K562 (cell line): ENCODE data around the gene PSME1. TPM values are rescaled to one million over a fixed set of nuclear protein-coding genes. Genes with fewer than 3 reads are reported as not detected.

Experiments used
- ATAC-seq: fragments of 200-7000 bp; cut with Tn5 transposase; 3 replicates; pipeline ENCODE4 v1.9.1; 2020; ENCODE audit warnings: moderate library complexity
- BruUV-seq: library from RNA; stranded (reverse); fragments of 400-500 nt; replicated peaks from 2 replicates; lab custom pipeline; 2021; lab: Mats Ljungman, UMichigan
- CTCF ChIA-PET: fragments of 300-600 bp; formaldehyde crosslinking; extraction: SDS; loops from one replicate; lab custom pipeline; 2021; ENCODE audit warnings: low intra/inter-chr PET ratio; lab: Yijun Ruan, JAX
- POLR2A ChIA-PET: fragments of 300-600, 350-650 bp; sonication (Branson Sonifier 250); formaldehyde crosslinking; extraction: SDS; loops from one replicate; lab custom pipeline; 2021; ENCODE audit warnings: antibody characterized with exemption, inconsistent platforms; lab: Yijun Ruan, JAX
- DNase-seq, 4 experiments: peaks; one replicate each; pipeline versions ENCODE4 v3.0.0 to v3.0.0-alpha.2; 2011 to 2018; ENCODE audit warnings: low spot score in 3 of 4, mixed read lengths in 3 of 4; ENCODE audit errors: extremely low read depth in 1 of 4
- FAIRE-seq: peaks from 2 replicates; lab custom pipeline; 2011; peaks lifted over from hg19 to GRCh38; lab: Jason Lieb, UNC
- H2AFZ ChIP-seq: 2 replicates; pipeline ENCODE4 v1.6.0; 2011; ENCODE audit warnings: low read depth, low read length, control low read depth, inconsistent platforms
- H3K27ac ChIP-seq: fragments of 200-600 bp; 3 replicates; pipeline ENCODE4 v1.8.0; 2011; ENCODE audit warnings: low read depth, mild to moderate bottlenecking, control low read depth, inconsistent platforms, low read length, moderate library complexity, mixed read lengths; ENCODE audit errors: extremely low read depth
- H3K27me3 ChIP-seq, 2 experiments: fragments of 300-600 bp in 1 of 2; 2 replicates in 1 of 2; 3 replicates in 1 of 2; pipeline versions ENCODE4 v1.6.0 to v1.8.0; 2011; ENCODE audit warnings: inconsistent platforms in 2 of 2, low read length in 2 of 2, mild to moderate bottlenecking in 1 of 2, mixed read lengths in 1 of 2, moderate library complexity in 1 of 2; ENCODE audit not compliant: control insufficient read depth in 2 of 2, insufficient read depth in 2 of 2
- H3K36me3 ChIP-seq: fragments of 300-600 bp; 3 replicates; pipeline ENCODE4 v1.8.0; 2011; ENCODE audit warnings: mild to moderate bottlenecking, low read length, inconsistent platforms; ENCODE audit not compliant: control insufficient read depth, insufficient read depth
- H3K4me1 ChIP-seq, 2 experiments: fragments of 200-600 bp in 1 of 2; replicated peaks in 1 of 2; 2 replicates in 1 of 2; 3 replicates in 1 of 2; pipeline versions ENCODE4 v1.5.1 to v1.8.0; 2011; ENCODE audit warnings: inconsistent platforms in 2 of 2, low read length in 2 of 2, mild to moderate bottlenecking in 1 of 2, mixed read lengths in 1 of 2, moderate library complexity in 1 of 2; ENCODE audit not compliant: control insufficient read depth in 2 of 2, insufficient read depth in 2 of 2
- H3K4me2 ChIP-seq: 2 replicates; pipeline ENCODE4 v1.6.1; 2011; ENCODE audit warnings: low read length, control low read depth, inconsistent platforms, mixed read lengths; ENCODE audit not compliant: insufficient read depth
- H3K4me3 ChIP-seq: fragments of 200-600 bp; sonication (generic), shearing (Covaris generic); 2 replicates; pipeline ENCODE4 v1.5.1; 2016; ENCODE audit warnings: control low read depth, inconsistent platforms
- H3K79me2 ChIP-seq: fragments of 200-600 bp; 3 replicates; pipeline ENCODE4 v1.8.0; 2011; ENCODE audit warnings: low read length, inconsistent platforms; ENCODE audit not compliant: control insufficient read depth, insufficient read depth
- H3K9ac ChIP-seq, 2 experiments: 2 replicates each; pipeline versions ENCODE4 v1.6.0 to v1.6.1; 2011; ENCODE audit warnings: low read depth in 2 of 2, low read length in 2 of 2, control low read depth in 1 of 2, inconsistent platforms in 1 of 2, mild to moderate bottlenecking in 1 of 2, mixed read lengths in 1 of 2; ENCODE audit not compliant: insufficient read depth in 1 of 2
- H3K9me1 ChIP-seq: one replicate; pipeline ENCODE4 v1.6.0; 2011; ENCODE audit warnings: inconsistent platforms, mild to moderate bottlenecking, low read length, moderate library complexity; ENCODE audit not compliant: control insufficient read depth, insufficient read depth
- H3K9me3 ChIP-seq: replicated peaks from 2 replicates; pipeline ENCODE4 v1.5.1; 2011; ENCODE audit warnings: low read depth, low read length, inconsistent platforms; ENCODE audit not compliant: control insufficient read depth, insufficient read depth
- H4K20me1 ChIP-seq: replicated peaks from 2 replicates; pipeline ENCODE4 v1.6.1; 2011; ENCODE audit warnings: low read length, inconsistent platforms, mixed read lengths; ENCODE audit not compliant: control insufficient read depth, insufficient read depth
- BRCA1 ChIP-seq, 2 experiments: fragments of 450-650 bp in 1 of 2; sonication (generic) in 1 of 2; formaldehyde crosslinking in 1 of 2; IDR thresholded peaks; 2 replicates each; pipeline versions ENCODE4 v1.5.0 to v1.6.1; 2017 to 2020; ENCODE audit warnings: mild to moderate bottlenecking in 1 of 2, missing genetic modification reagents in 1 of 2
- HNRNPL ChIP-seq: fragments of 200-400 bp; formaldehyde crosslinking; IDR thresholded peaks from 2 replicates; pipeline ENCODE4 v1.6.1; 2017; ENCODE audit warnings: low read depth, mild to moderate bottlenecking, low read length
- JUND ChIP-seq, 2 experiments: IDR thresholded peaks; 2 replicates in 1 of 2; 3 replicates in 1 of 2; pipeline ENCODE4 v1.6.1; 2011; ENCODE audit warnings: borderline replicate concordance in 2 of 2, low read depth in 2 of 2, low read length in 2 of 2, improper control_type of control experiment in 1 of 2, missing biosample characterization in 1 of 2, missing genetic modification characterization in 1 of 2, missing genetic modification reagents in 1 of 2
- MEF2A ChIP-seq: IDR thresholded peaks from 2 replicates; pipeline ENCODE4 v1.6.1; 2011; ENCODE audit warnings: low read depth, mild to moderate bottlenecking, low read length, moderate library complexity; ENCODE audit not compliant: control insufficient read depth
- PHF20 ChIP-seq: fragments of 450-650 bp; IDR thresholded peaks from 2 replicates; pipeline ENCODE4 v1.6.1; 2018; ENCODE audit not compliant: partially characterized antibody
- RAD51 ChIP-seq: fragments of 450-650 bp; IDR thresholded peaks from 2 replicates; pipeline ENCODE4 v1.7.1; 2016; ENCODE audit warnings: low read depth, mild to moderate bottlenecking, borderline replicate concordance
- TBL1XR1 ChIP-seq, 2 experiments: IDR thresholded peaks; 2 replicates each; pipeline ENCODE4 v1.6.1; 2012; ENCODE audit warnings: improper control_type of control experiment in 2 of 2, low read length in 2 of 2, mild to moderate bottlenecking in 1 of 2
- ZNF41 ChIP-seq: fragments of 250-450 bp; sonication (Bioruptor Pico); conservative IDR thresholded peaks from 2 replicates; pipeline ENCODE4 v1.4.0; 2020; ENCODE audit warnings: mild to moderate bottlenecking
- ZNF57 ChIP-seq: fragments of 450-650 bp; formaldehyde crosslinking; IDR thresholded peaks from 2 replicates; pipeline ENCODE4 v1.4.0; 2020; ENCODE audit warnings: mild to moderate bottlenecking, moderate library complexity
- ZNF699 ChIP-seq: fragments of 250-450 bp; sonication (Bioruptor Pico); IDR thresholded peaks from 2 replicates; pipeline ENCODE4 v1.8.0; 2021; ENCODE audit warnings: mild to moderate bottlenecking, moderate library complexity; ENCODE audit not compliant: insufficient replicate concordance
- WGBS: fragments of 100-300 bp; shearing (Covaris generic); methylation state at CpG from one replicate; pipeline ENCODE4 v1.1.6; 2016; ENCODE audit warnings: low coverage, mixed read lengths; ENCODE audit not compliant: insufficient coverage; ENCODE audit errors: missing lambda C conversion rate; 5-methylcytosine and 5-hydroxymethylcytosine counted together
- in situ Hi-C: fragments of 300-500 bp; cut with MboI; formaldehyde crosslinking; loops from 4 replicates; pipeline ENCODE4 v1.15.0; 2018; ENCODE audit warnings: inconsistent platforms, mixed read lengths
- intact Hi-C: fragments of 100-400 bp; cut with micrococcal nuclease; formaldehyde crosslinking; loops from 2 replicates; pipeline ENCODE4 v1.14.2; 2022
- polyA plus RNA-seq, 8 experiments: library from polyadenylated mRNA; depleted of rRNA in 4 of 8; stranded (reverse) in 5 of 8; unstranded in 3 of 8; fragments of >200 nt; fragmentation: Nextera tagmentation in 2 of 8; fragmentation: Illumina TruSeq in 1 of 8; extraction: Ambion mirVana in 2 of 8; extraction: Trizol in 1 of 8; gene quantifications; 2 replicates each; pipeline versions ENCODE4 v1.2.1 to v1.2.3, GENCODE V29; 2011 to 2014; ENCODE audit warnings: inconsistent platforms in 1 of 8, missing spikeins in 1 of 8
- total RNA-seq, 7 experiments: library from RNA; depleted of rRNA in 6 of 7; stranded (reverse); fragments of >200 nt in 6 of 7; fragmentation: Illumina TruSeq in 2 of 7; extraction: Trizol in 2 of 7; gene quantifications; 2 replicates each; pipeline versions ENCODE4 v1.2.1 to v1.2.3, GENCODE V29; 2011 to 2021; ENCODE audit warnings: low replicate concordance in 1 of 7
- TF ChIP-seq, protein P1 (sequence below): fragments of 450-650 bp; IDR thresholded peaks from 2 replicates; pipeline ENCODE4 v1.6.1; 2017; ENCODE audit warnings: antibody characterized with exemption
- TF ChIP-seq, protein P2 (sequence below): sonication (generic); formaldehyde crosslinking; IDR thresholded peaks from 2 replicates; pipeline ENCODE4 v1.8.0; 2022; ENCODE audit warnings: mild to moderate bottlenecking, low read depth, missing genetic modification reagents
- TF ChIP-seq, protein P3 (sequence below): fragments of 200-800 bp; sonication (Bioruptor generic); IDR thresholded peaks from 2 replicates; pipeline ENCODE4 v1.6.1; 2017; ENCODE audit warnings: missing genetic modification characterization, missing compliant biosample characterization
- TF ChIP-seq, protein P4 (sequence below): fragments of 250-450 bp; sonication (Bioruptor Pico); IDR thresholded peaks from 2 replicates; pipeline ENCODE4 v1.8.0; 2021; ENCODE audit warnings: moderate library complexity, mild to moderate bottlenecking, inconsistent platforms
- TF ChIP-seq, protein P5 (sequence below): sonication (generic); formaldehyde crosslinking; IDR thresholded peaks from 2 replicates; pipeline ENCODE4 v1.8.0; 2022; ENCODE audit warnings: missing genetic modification reagents, mild to moderate bottlenecking, moderate library complexity, borderline replicate concordance

PSME1 gene
- total and polyA plus RNA-seq, 9 of the 15 experiments (the other 6 are each of a cell fraction or from before 2014, with no cell fraction given), result 20.3 to 180 (median 67.5) TPM

DNA sequence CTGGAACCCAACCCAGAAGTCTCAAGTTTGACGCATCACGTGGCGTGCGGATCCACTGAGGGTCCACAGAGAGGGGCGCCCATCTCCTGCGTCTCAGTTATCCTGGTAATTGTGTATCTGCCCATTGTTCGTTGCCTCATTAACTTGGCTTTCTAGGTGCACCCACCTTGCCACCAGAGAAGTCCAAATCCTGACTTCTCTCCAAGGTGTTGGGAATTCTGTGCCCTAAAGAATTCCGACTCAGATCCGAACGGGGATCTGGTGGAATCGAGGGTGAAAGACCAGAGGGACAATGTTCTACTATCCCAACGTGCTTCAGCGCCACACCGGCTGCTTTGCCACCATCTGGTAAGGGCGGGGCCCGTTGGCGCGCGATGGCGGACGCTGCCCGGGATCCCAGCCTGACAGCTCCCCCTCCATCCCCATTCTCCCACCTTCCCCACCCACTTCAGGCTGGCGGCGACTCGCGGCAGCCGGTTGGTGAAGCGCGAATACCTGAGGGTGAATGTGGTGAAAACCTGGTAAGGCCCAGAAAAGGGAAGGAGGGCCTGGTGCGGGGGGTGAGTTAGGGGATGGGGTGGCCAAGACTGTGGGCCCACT, 36.4 kb downstream of the PSME1 start:
- H3K27me3 ChIP-seq, result no peaks in the 10 kb centered on the region
- no peak overlapping the region for H3K4me2 ChIP-seq
- 90% methylated on average over 19 of the region's 30 CpGs for WGBS
- no peak for FAIRE-seq
- TF ChIP-seq BRCA1 (IDR thresholded peaks at IDR 0.05) (no peak), BRCA1 (CRISPR knock-in tag; IDR thresholded peaks at IDR 0.05) (no peak), RAD51 (no peak), MEF2A (no peak), PHF20 (no peak), JUND (IDR thresholded peaks at IDR 0.05; ENCODE audit: borderline replicate concordance, low read depth, low read length) (no peak), JUND (tag; IDR thresholded peaks at IDR 0.05; ENCODE audit: borderline replicate concordance, low read depth, low read length) (no peak), ZNF41 (CRISPR knock-in tag) (no peak), HNRNPL (no peak), TBL1XR1 (IDR thresholded peaks at IDR 0.05; ENCODE audit: low read length in 2 of 2) (no peak), ZNF57 (CRISPR knock-in tag) (no peak), ZNF699 (CRISPR knock-in tag) (no peak)
- TF ChIP-seq, protein P1, sequence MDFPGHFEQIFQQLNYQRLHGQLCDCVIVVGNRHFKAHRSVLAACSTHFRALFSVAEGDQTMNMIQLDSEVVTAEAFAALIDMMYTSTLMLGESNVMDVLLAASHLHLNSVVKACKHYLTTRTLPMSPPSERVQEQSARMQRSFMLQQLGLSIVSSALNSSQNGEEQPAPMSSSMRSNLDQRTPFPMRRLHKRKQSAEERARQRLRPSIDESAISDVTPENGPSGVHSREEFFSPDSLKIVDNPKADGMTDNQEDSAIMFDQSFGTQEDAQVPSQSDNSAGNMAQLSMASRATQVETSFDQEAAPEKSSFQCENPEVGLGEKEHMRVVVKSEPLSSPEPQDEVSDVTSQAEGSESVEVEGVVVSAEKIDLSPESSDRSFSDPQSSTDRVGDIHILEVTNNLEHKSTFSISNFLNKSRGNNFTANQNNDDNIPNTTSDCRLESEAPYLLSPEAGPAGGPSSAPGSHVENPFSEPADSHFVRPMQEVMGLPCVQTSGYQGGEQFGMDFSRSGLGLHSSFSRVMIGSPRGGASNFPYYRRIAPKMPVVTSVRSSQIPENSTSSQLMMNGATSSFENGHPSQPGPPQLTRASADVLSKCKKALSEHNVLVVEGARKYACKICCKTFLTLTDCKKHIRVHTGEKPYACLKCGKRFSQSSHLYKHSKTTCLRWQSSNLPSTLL, result no peak
- TF ChIP-seq, protein P2, sequence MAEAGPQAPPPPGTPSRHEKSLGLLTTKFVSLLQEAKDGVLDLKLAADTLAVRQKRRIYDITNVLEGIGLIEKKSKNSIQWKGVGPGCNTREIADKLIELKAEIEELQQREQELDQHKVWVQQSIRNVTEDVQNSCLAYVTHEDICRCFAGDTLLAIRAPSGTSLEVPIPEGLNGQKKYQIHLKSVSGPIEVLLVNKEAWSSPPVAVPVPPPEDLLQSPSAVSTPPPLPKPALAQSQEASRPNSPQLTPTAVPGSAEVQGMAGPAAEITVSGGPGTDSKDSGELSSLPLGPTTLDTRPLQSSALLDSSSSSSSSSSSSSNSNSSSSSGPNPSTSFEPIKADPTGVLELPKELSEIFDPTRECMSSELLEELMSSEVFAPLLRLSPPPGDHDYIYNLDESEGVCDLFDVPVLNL (CRISPR knock-in tag), result no peak
- TF ChIP-seq, protein P3, sequence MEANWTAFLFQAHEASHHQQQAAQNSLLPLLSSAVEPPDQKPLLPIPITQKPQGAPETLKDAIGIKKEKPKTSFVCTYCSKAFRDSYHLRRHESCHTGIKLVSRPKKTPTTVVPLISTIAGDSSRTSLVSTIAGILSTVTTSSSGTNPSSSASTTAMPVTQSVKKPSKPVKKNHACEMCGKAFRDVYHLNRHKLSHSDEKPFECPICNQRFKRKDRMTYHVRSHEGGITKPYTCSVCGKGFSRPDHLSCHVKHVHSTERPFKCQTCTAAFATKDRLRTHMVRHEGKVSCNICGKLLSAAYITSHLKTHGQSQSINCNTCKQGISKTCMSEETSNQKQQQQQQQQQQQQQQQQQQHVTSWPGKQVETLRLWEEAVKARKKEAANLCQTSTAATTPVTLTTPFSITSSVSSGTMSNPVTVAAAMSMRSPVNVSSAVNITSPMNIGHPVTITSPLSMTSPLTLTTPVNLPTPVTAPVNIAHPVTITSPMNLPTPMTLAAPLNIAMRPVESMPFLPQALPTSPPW (CRISPR knock-in tag), result no peak
- TF ChIP-seq, protein P4, sequence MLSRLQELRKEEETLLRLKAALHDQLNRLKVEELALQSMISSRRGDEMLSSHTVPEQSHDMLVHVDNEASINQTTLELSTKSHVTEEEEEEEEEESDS (CRISPR knock-in tag), result no peak
- TF ChIP-seq, protein P5, sequence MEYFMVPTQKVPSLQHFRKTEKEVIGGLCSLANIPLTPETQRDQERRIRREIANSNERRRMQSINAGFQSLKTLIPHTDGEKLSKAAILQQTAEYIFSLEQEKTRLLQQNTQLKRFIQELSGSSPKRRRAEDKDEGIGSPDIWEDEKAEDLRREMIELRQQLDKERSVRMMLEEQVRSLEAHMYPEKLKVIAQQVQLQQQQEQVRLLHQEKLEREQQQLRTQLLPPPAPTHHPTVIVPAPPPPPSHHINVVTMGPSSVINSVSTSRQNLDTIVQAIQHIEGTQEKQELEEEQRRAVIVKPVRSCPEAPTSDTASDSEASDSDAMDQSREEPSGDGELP (CRISPR knock-in tag), result no peak
- H3K79me2 ChIP-seq, result no peaks in the 10 kb centered on the region
- in situ Hi-C loops, result no loop called here
- H3K36me3 ChIP-seq, result no peaks in the 10 kb centered on the region; the same call in 2 of the 3 replicates
- H3K4me1 ChIP-seq, result no peaks in the 10 kb centered on the region; a peak in 3 of 5 replicates
- DNase-seq, result no peak
- no peak overlapping the region for H3K9ac ChIP-seq
- ChIA-PET CTCF (no interaction called here), POLR2A (interaction anchor here (0.5 to 1.3 kb wide), 3 partner anchors 11 to 43 kb away, joined by 3 to 7 read pairs (median 3); partner anchors contain the start of genes IRF9, MDP1 and PSME1)
- no peaks in the 10 kb centered on the region for H3K9me1 ChIP-seq
- H4K20me1 ChIP-seq, result no peaks in the 10 kb centered on the region
- ATAC-seq, result no peak
- BruUV-seq, result no TSS peak
- no peak overlapping the region for H3K27ac ChIP-seq
- H2AFZ ChIP-seq, result no peak overlapping the region
- intact Hi-C loops, result no loop called here
- no peak overlapping the region for H3K4me3 ChIP-seq
- H3K9me3 ChIP-seq, result no peaks in the 10 kb centered on the region
